Breast epithelium (tissue), 4 donors: Measurements from ENCODE around the gene UTP3. TPM values are rescaled to one million over a fixed set of nuclear protein-coding genes. Genes with fewer than 3 reads are reported as not detected.
"Not testable (repeated sequence)": the region's sequence is repeated elsewhere in the genome, so short reads cannot be mapped to it uniquely, and the experiment has no call there.

Source experiments
- DNase-seq, 2 donors: peaks; one replicate each; pipeline ENCODE4 v3.0.0-alpha.2; 2019; ENCODE audit warnings: low spot score in 2 of 2
- H3K27ac ChIP-seq, 2 donors: fragments of 200-600 bp; sonication (generic) in 1 of 2; one replicate each; pipeline ENCODE4 v1.5.1; 2016 to 2019; ENCODE audit warnings: mild to moderate bottlenecking in 1 of 2
- H3K27me3 ChIP-seq, 2 donors: fragments of 200-600 bp; sonication (generic) in 1 of 2; one replicate each; pipeline versions ENCODE4 v1.5.1 to v1.6.0; 2017 to 2019; ENCODE audit warnings: control low read depth in 1 of 2, mild to moderate bottlenecking in 1 of 2
- H3K36me3 ChIP-seq: fragments of 200-600 bp; one replicate; pipeline ENCODE4 v1.5.1; 2019
- H3K4me1 ChIP-seq, 2 donors: fragments of 200-600 bp; sonication (generic); one replicate each; pipeline ENCODE4 v1.5.1; 2016 to 2019; ENCODE audit warnings: control low read depth in 1 of 2
- H3K4me3 ChIP-seq, 3 donors: fragments of 200-600 bp; sonication (generic); 1 replicate in 2 of 3; 2 replicates in 1 of 3; pipeline ENCODE4 v1.5.1; 2016 to 2019; ENCODE audit warnings: mild to moderate bottlenecking in 3 of 3, moderate library complexity in 2 of 3
- H3K9me3 ChIP-seq, 2 donors: fragments of 200-600 bp; sonication (generic) in 1 of 2; one replicate each; pipeline ENCODE4 v1.5.1; 2016 to 2019; ENCODE audit warnings: control low read depth in 1 of 2
- POLR2A ChIP-seq: fragments of 450-650 bp; IDR thresholded peaks from one replicate; pipeline ENCODE4 v1.6.1; 2016; ENCODE audit warnings: antibody characterized with exemption, mild to moderate bottlenecking, moderate library complexity
- POLR2AphosphoS5 ChIP-seq, 3 donors: sonication (generic); formaldehyde crosslinking; IDR thresholded peaks; one replicate each; pipeline ENCODE4 v1.6.1; 2017; ENCODE audit warnings: antibody characterized with exemption in 3 of 3
- intact Hi-C: fragments of 100-400 bp; cut with DNase I; formaldehyde crosslinking; loops from one replicate; pipeline ENCODE4 v1.15.1; 2023; ENCODE audit warnings: low total_unique reads
- total RNA-seq, 3 donors: library from RNA; depleted of rRNA; stranded (reverse); fragments of >200 nt; gene quantifications; one replicate each; pipeline ENCODE4 v1.1.0, GENCODE V29; 2016
- TF ChIP-seq, protein P1 (sequence below), 3 donors: fragments of 450-650 bp; IDR thresholded peaks; one replicate each; pipeline ENCODE4 v1.5.1; 2016 to 2017; ENCODE audit warnings: antibody characterized with exemption in 3 of 3, mild to moderate bottlenecking in 3 of 3, moderate library complexity in 3 of 3

The UTP3 gene
- total RNA-seq, 3 donors from 2014 or later: 18.9 to 22.0 (median 19.3) TPM

DNA sequence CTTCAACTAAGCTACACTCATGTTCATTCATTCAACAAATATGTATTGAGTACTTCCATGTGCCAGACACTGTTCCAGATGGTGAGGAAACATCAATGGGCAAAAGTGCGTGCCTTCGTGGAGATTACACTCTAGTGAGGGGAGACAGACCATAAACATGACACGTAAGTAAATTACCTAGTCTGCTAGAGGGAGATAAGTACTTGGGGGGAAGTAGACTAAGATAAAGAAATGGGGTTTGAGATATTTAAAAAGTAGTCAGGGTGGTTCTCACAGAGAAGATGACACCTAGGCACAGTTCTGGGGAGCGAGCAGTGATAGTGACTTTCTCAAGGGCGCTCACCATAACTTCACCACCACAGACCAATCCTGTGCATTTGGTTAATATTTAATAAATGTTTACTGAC lies 33.7 kb upstream of the UTP3 start:
- TF ChIP-seq POLR2A: no peak
- TF ChIP-seq POLR2AphosphoS5 (IDR thresholded peaks at IDR 0.05): no peak
- TF ChIP-seq, protein P1, sequence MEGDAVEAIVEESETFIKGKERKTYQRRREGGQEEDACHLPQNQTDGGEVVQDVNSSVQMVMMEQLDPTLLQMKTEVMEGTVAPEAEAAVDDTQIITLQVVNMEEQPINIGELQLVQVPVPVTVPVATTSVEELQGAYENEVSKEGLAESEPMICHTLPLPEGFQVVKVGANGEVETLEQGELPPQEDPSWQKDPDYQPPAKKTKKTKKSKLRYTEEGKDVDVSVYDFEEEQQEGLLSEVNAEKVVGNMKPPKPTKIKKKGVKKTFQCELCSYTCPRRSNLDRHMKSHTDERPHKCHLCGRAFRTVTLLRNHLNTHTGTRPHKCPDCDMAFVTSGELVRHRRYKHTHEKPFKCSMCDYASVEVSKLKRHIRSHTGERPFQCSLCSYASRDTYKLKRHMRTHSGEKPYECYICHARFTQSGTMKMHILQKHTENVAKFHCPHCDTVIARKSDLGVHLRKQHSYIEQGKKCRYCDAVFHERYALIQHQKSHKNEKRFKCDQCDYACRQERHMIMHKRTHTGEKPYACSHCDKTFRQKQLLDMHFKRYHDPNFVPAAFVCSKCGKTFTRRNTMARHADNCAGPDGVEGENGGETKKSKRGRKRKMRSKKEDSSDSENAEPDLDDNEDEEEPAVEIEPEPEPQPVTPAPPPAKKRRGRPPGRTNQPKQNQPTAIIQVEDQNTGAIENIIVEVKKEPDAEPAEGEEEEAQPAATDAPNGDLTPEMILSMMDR (IDR thresholded peaks at IDR 0.05): no peak
- Histone ChIP-seq H3K9me3 (no peaks in the 10 kb centered on the region), H3K27me3 (no peaks in the 10 kb centered on the region), H3K36me3 (no peaks in the 10 kb centered on the region), H3K4me1 (no peaks in the 10 kb centered on the region), H3K27ac (no peak overlapping the region), H3K4me3 (no peak overlapping the region)
- DNase-seq: no peak
- intact Hi-C loops: no loop called here

DNA sequence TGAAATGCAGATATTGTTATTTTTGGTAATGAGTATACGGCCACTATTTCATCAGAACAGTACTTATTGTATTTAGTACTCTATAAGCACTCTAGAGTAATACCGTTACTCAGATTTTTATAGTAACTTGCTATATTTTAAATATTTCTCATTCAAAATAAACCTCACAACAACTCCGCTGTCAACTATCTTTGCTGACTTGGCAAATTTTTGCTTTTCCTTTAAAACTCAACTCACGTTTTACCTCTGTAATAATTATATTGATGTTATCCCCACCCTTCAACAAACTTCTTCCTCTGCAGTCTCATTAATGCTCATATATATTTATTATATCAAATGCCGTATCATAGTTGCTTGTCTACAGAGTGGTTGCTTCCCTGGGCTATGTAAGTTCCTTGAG lies 31.0 kb upstream of the UTP3 start:
- Histone ChIP-seq H3K36me3 (no peaks in the 10 kb centered on the region), H3K9me3 (no peaks in the 10 kb centered on the region), H3K27me3 (no peaks in the 10 kb centered on the region), H3K4me3 (no peak overlapping the region), H3K27ac (no peak overlapping the region), H3K4me1 (no peaks in the 10 kb centered on the region)
- intact Hi-C loops: no loop called here
- TF ChIP-seq, protein P1 (IDR thresholded peaks at IDR 0.05): no peak
- TF ChIP-seq POLR2A (no peak), POLR2AphosphoS5 (IDR thresholded peaks at IDR 0.05) (no peak)
- no peak for DNase-seq

DNA sequence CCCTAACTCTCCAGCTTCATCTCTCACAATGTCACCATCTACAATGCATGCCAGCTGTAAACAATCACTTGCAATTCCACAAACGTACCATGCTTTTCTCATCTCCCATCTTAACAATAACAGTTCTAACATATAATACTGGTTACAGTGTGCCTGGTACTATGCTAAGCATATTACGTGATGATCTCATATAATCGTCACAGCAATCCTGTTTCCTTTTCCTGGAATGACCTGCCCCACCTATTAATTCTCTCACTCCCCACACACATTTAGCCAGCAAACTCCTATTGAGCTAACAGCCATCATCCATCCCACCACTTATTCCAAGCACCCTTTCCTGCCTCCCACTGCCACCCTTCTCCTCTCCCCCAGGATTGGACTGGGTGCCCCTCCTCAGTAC lies 29.9 kb upstream of the UTP3 start:
- no peaks in the 10 kb centered on the region for H3K27me3 ChIP-seq
- H3K27ac ChIP-seq: no peak overlapping the region
- no peaks in the 10 kb centered on the region for H3K9me3 ChIP-seq
- no peak for DNase-seq
- H3K36me3 ChIP-seq: no peaks in the 10 kb centered on the region
- no peak overlapping the region for H3K4me3 ChIP-seq
- TF ChIP-seq, protein P1 (IDR thresholded peaks at IDR 0.05): no peak
- TF ChIP-seq POLR2AphosphoS5 (IDR thresholded peaks at IDR 0.05) (no peak), POLR2A (no peak)
- intact Hi-C loops: no loop called here
- H3K4me1 ChIP-seq: no peaks in the 10 kb centered on the region

DNA sequence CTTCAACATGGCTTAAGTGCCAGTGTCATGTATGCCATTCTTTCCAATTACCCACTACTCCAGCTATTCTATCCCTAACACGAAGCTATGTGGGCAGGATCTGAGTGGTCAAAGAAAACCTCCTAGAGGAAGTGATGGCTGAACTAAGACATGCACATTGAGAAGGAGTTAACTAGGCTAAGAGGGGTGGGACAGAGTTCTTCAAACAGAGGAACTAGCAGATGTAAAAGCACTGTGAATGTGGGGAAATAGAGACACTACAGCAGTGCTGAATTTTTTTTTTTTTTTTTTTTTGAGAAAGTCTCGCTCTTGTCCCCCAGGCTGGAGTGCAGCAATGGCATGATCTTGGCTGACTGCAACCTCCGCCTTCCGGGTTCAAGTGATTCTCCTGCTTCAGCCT lies 28.2 kb upstream of the UTP3 start:
- H3K27me3 ChIP-seq: no peaks in the 10 kb centered on the region
- no peak overlapping the region for H3K4me3 ChIP-seq
- intact Hi-C loops: no loop called here
- no peaks in the 10 kb centered on the region for H3K4me1 ChIP-seq
- no peak for TF ChIP-seq POLR2A
- no peak for TF ChIP-seq POLR2AphosphoS5 (IDR thresholded peaks at IDR 0.05)
- TF ChIP-seq, protein P1 (IDR thresholded peaks at IDR 0.05): no peak
- DNase-seq: no peak
- H3K9me3 ChIP-seq: no peaks in the 10 kb centered on the region
- H3K27ac ChIP-seq: no peak overlapping the region
- H3K36me3 ChIP-seq: no peaks in the 10 kb centered on the region

DNA sequence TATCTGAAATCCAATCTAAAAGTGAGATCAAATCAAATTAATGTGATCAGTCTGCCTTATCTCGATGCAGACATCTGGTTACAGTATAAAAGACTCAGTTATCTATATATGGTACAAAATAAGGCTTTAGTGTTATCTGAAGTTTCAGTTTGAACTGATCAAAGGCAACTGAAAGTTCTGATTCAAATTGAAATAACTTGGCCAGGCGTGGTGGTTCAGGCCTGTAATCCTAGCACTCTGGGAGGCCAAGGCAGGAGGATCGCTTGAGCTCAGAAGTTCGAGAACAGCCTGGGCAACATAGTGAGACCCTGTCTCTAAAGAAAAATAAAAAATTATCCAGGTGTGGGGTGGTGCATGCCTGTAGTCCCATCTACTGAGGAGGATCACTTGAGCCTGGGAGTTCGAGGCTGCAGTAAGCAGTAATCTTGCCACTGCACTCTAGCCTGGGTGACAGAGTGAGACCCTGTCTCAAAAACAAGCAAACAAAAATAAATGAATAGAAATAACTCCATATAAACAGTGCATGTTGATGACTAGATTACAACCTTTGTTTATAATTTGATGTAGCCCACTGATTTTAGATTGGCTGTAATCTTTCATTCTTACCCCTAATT lies 26.9 kb upstream of the UTP3 start:
- H3K4me1 ChIP-seq, H3K9me3 ChIP-seq, H3K4me3 ChIP-seq, DNase-seq, H3K27me3 ChIP-seq, H3K36me3 ChIP-seq, H3K27ac ChIP-seq, intact Hi-C loops: not testable (repeated sequence)

DNA sequence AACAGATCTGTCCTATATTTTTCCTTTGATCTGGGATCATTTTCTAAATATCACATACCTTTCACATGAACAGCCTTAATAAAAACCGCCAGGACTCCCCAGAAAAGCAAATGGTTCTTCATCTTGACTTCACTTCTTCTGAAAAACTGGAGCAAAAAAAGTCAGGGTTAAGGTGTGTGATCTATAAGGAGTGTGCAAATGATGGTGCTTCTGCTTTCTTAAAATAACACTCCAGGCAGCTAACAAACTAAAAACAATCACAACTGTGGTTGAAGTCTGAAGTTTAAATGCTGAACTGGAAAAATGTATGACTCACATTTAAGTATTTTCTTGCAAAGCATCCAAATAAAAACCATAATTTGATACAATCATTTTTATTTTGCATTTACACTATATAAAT lies 22.0 kb upstream of the UTP3 start, which contains the start of gene JCHAIN:
Gene JCHAIN (minus strand): TSS at position 140 of the 400 bp plus-strand sequence. CDS start 18 bp downstream, at position 122.
- Histone ChIP-seq H3K27me3 (no peaks in the 10 kb centered on the region), H3K36me3 (no peaks in the 10 kb centered on the region), H3K4me1 (no peaks in the 10 kb centered on the region), H3K4me3 (no peak within 1 kb of the TSS), H3K27ac (no peak within 1 kb of the TSS), H3K9me3 (no peaks in the 10 kb centered on the region)
- TF ChIP-seq POLR2AphosphoS5 (IDR thresholded peaks at IDR 0.05) (no peak), POLR2A (no peak)
- intact Hi-C loops: no loop called here
- no peak for DNase-seq
